ENCODE measurements around the gene SCN2B. TPM values are rescaled to one million over a fixed set of nuclear protein-coding genes. Genes with fewer than 3 reads are reported as not detected.
A peak's percentile ranks its signal among the peaks of the same experiment; 100 is the strongest.

The SCN2B gene
- total RNA-seq = 0.40 and 0.43 TPM in 2 replicates
- long read RNA-seq = 0 reads

DNA sequence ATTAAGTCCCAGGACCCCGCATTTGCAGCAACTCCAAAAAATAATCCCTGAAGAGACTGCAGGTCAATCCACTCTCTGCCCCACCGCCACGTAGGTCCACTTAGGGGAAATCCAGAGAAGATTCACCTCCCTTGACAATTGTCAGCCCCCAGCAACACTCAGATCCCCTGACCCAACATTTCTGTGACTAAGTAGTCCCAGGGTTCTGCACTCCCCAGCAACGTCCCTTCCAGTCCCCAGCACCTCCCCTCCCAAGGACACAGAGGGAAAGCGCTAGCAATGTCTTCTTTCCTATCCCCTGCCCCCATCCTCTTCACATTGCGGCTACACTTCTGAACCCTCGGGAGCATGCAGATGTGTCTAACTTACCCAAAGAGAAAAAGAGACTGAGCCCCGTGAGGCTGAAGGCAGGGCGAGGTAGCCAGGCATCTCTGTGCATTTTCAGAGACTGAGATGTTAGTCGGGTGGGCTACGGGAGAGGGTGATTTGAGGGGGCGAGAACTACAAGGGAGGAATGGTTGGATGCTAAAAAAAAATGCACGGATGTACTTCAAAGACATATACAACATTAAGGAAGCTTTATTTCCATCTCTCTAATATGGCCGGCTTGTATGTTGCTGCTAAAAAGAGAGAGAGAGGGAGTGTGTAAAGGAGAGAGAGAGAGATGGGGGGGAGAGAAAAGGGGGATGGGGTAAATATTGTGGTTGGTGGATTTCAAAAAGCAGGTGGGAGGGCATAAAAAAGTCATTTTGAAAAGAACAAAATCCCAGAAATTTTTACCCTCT is at the start of gene SCN2B:
TSS of gene SCN2B (minus strand) at position 647 of the 785 bp plus-strand sequence. CDS start at position 439, 208 bp downstream.
- peak within 1 kb of the TSS; percentile 85 for H3K4me3 Mint-ChIP-seq
- H3K27me3 Mint-ChIP-seq (ENCODE audit: low read depth) = peaks cover 48% of the 10 kb centered on the region
- no peak within 1 kb of the TSS for H3K27ac Mint-ChIP-seq (ENCODE audit: unreplicated experiment)
- no peak for DNase-seq (ENCODE audit: low read depth, low spot score)
- no peaks in the 10 kb centered on the region for H3K9me3 Mint-ChIP-seq
- peaks cover 29% of the 10 kb centered on the region for H3K4me1 Mint-ChIP-seq
- no peaks in the 10 kb centered on the region for H3K36me3 Mint-ChIP-seq (ENCODE audit: low read depth)
- TF ChIP-seq, protein P1, sequence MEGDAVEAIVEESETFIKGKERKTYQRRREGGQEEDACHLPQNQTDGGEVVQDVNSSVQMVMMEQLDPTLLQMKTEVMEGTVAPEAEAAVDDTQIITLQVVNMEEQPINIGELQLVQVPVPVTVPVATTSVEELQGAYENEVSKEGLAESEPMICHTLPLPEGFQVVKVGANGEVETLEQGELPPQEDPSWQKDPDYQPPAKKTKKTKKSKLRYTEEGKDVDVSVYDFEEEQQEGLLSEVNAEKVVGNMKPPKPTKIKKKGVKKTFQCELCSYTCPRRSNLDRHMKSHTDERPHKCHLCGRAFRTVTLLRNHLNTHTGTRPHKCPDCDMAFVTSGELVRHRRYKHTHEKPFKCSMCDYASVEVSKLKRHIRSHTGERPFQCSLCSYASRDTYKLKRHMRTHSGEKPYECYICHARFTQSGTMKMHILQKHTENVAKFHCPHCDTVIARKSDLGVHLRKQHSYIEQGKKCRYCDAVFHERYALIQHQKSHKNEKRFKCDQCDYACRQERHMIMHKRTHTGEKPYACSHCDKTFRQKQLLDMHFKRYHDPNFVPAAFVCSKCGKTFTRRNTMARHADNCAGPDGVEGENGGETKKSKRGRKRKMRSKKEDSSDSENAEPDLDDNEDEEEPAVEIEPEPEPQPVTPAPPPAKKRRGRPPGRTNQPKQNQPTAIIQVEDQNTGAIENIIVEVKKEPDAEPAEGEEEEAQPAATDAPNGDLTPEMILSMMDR (conservative IDR thresholded peaks at IDR 0.05) = no peak

- Mint-ChIP-seq H3K4me1 (no peaks in the 10 kb centered on the region), H3K27ac (ENCODE audit: unreplicated experiment) (no peak within 1 kb of the TSS), H3K36me3 (ENCODE audit: low read depth) (no peaks in the 10 kb centered on the region), H3K27me3 (ENCODE audit: low read depth) (peaks cover 73% of the 10 kb centered on the region), H3K4me3 (no peak within 1 kb of the TSS), H3K9me3 (no peaks in the 10 kb centered on the region)
- TF ChIP-seq, protein P1 (conservative IDR thresholded peaks at IDR 0.05) = no peak
- DNase-seq (ENCODE audit: low read depth, low spot score) = no peak
These were observed 48.2 kb upstream of the SCN2B start, which contains the start of gene JAML for GRCh38 chr11:118224511-118225188. Gene JAML, minus strand, starts transcription at chr11:118225011. Its CDS starts 10,145 bp downstream, at chr11:118214866.

DNA sequence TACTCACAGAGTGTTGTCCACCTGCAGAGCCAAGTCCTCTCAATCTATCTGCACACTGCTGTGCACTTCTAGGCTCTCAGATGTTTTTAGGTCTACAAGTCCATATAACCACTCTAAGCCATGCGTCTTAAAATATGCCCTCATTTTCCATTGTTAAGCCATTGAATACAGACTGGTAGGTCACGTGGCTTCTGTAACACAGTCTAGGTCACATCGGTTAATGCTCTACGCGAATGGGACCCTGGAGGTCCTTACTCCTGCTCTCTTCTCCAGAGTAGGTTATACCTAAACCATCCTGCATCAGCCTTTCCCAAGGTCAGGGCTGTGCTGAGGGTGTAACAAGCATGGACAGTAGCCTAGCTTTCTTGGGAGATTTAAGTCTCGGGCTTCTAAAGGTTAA is 47.6 kb upstream of the SCN2B start:
- H3K4me3 Mint-ChIP-seq = no peak overlapping the region
- TF ChIP-seq, protein P1 (conservative IDR thresholded peaks at IDR 0.05) = no peak
- no peaks in the 10 kb centered on the region for H3K4me1 Mint-ChIP-seq
- peaks cover 80% of the 10 kb centered on the region for H3K27me3 Mint-ChIP-seq (ENCODE audit: low read depth)
- no peak overlapping the region for H3K27ac Mint-ChIP-seq (ENCODE audit: unreplicated experiment)
- no peaks in the 10 kb centered on the region for H3K9me3 Mint-ChIP-seq
- no peaks in the 10 kb centered on the region for H3K36me3 Mint-ChIP-seq (ENCODE audit: low read depth)
- DNase-seq (ENCODE audit: low read depth, low spot score) = no peak

- H3K9me3 Mint-ChIP-seq = no peaks in the 10 kb centered on the region
- no peak overlapping the region for H3K4me3 Mint-ChIP-seq
- no peaks in the 10 kb centered on the region for H3K4me1 Mint-ChIP-seq
- no peaks in the 10 kb centered on the region for H3K36me3 Mint-ChIP-seq (ENCODE audit: low read depth)
- no peak overlapping the region for H3K27ac Mint-ChIP-seq (ENCODE audit: unreplicated experiment)
- TF ChIP-seq, protein P1 (conservative IDR thresholded peaks at IDR 0.05) = no peak
- no peak for DNase-seq (ENCODE audit: low read depth, low spot score)
- H3K27me3 Mint-ChIP-seq (ENCODE audit: low read depth) = peaks cover 83% of the 10 kb centered on the region
These were observed 47.1 kb upstream of the SCN2B start for GRCh38 chr11:118223570-118223969.

DNA sequence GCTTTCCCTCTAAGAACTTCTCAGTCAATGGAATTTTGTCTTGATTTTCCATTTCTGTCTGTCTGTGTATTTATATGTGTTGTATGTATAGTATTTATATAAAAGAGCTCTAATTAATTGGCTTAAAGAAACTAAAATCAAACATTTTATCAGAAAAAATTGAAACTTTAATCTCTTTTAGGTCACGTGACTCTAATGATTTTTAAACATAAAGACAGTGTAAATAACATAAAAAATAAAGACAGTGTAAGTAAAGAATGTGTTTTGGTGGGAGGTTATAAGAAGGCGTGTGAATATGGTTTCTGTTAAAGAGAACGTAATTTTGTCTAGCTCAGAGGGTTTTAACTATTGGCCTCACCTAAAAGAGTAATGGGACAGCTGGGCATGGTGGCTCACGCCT is 46.0 kb upstream of the SCN2B start:
- TF ChIP-seq, protein P1 (conservative IDR thresholded peaks at IDR 0.05) = no peak
- Mint-ChIP-seq H3K27ac (ENCODE audit: unreplicated experiment) (no peak overlapping the region), H3K4me3 (no peak overlapping the region), H3K36me3 (ENCODE audit: low read depth) (no peaks in the 10 kb centered on the region), H3K4me1 (no peaks in the 10 kb centered on the region), H3K9me3 (no peaks in the 10 kb centered on the region), H3K27me3 (ENCODE audit: low read depth) (peaks cover 78% of the 10 kb centered on the region)
- no peak for DNase-seq (ENCODE audit: low read depth, low spot score)
